ENCODE results near the gene CEACAM7.

GRCh38 chr19:41627966-41628675 lies 59.9 kb downstream of the CEACAM7 start:
- TF ChIP-seq CTCF (IDR thresholded peaks at IDR 0.05) (no peak), POLR2A (IDR thresholded peaks at IDR 0.05) (no peak)
